Measurements from ENCODE around the gene UPK3A. TPM values are rescaled to one million over a fixed set of nuclear protein-coding genes. Genes with fewer than 3 reads are reported as not detected.

Gene UPK3A
- total and polyA plus RNA-seq, 2 of the 13 experiments (the other 11 are each of a cell fraction or from before 2014, with no cell fraction given), result 10.5 to 13.8 TPM

DNA sequence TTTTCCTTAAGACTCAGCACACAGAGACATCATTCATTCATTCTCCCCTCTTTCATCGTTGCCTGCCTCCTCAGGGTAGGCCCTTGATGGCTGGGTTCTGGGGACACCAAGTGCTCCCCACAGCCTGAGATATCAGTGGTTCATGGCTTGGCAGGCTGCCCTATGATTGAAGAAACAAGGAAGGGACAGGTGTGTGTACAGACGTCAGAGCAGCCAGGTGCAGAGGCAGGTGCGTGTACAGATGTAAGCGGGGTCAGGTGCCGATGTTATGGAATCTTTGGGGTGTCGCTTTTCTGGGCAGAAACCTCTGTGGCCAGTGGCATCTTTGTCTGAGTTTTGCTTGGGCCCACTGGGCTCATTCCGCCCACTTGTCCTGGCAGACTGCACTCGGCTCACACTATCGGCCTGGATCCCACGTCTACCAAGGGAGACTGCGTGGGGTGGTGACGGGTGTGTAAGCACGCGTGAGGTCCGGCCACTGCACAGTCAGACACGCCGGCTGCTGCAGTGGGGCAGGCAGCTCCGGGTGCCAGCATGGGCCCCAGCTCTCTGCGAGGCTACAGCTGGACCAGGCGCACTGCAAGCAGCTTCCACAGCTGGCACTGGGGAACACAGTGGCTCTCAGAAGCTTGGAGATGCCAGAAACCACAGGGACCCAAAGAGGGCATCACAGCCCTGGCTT is 23.2 kb upstream of the UPK3A start:
- ChIA-PET POLR2A (interaction anchor here (1.9 to 2.0 kb wide), 2 partner anchors 11 to 15 kb away, joined by 7 to 9 read pairs; no protein-coding TSS in a partner anchor), CTCF (ENCODE audit: low intra/inter-chr PET ratio, low total read pairs) (no interaction called here)
- Histone ChIP-seq H3K36me3 (replicated peaks in 1 of 2; ENCODE audit: control insufficient read depth in 1 of 2, insufficient read depth in 2 of 2, low read length in 2 of 2) (no peaks in the 10 kb centered on the region), H3K4me3 (replicated peaks in 1 of 3; ENCODE audit: insufficient read depth in 1 of 3, low read depth in 2 of 3, low read length in 3 of 3) (0 out of 6 replicates have a peak overlapping the region, but pooled peaks of 1 of the 3 experiments have one; percentile 26), H3K4me1 (ENCODE audit: insufficient read depth, low read length) (peaks cover 46% of the 10 kb centered on the region), H3K9me3 (ENCODE audit: low read length) (no peaks in the 10 kb centered on the region), H3K4me2 (ENCODE audit: low read depth, low read length) (peak overlapping the region; percentile 33; the same call in 1 of the 2 replicates), H4K20me1 (ENCODE audit: insufficient read depth, low read length) (no peaks in the 10 kb centered on the region), H3K9ac (ENCODE audit: insufficient read depth, low read depth, low read length) (no peak overlapping the region), H3K79me2 (ENCODE audit: insufficient read depth, low read length) (no peaks in the 10 kb centered on the region), H2AFZ (ENCODE audit: low read length) (no peak overlapping the region), H3K27me3 (ENCODE audit: control insufficient read depth in 1 of 2, insufficient read depth in 2 of 2, low read length in 2 of 2) (peaks cover 7 to 18% of the 10 kb centered on the region in 2 experiments; a peak in 4 of 5 replicates), H3K27ac (ENCODE audit: extremely low read length, insufficient read depth, low read length) (no peak overlapping the region)
- TF ChIP-seq ZNF766 (CRISPR knock-in tag; IDR thresholded peaks at IDR 0.05; ENCODE audit: borderline replicate concordance), result no peak
- no peak for TF ChIP-seq ZNF841 (CRISPR knock-in tag; IDR thresholded peaks at IDR 0.05; ENCODE audit: borderline replicate concordance)
- no peak for TF ChIP-seq ATAD3A (CRISPR knock-in tag; IDR thresholded peaks at IDR 0.05)
- TF ChIP-seq ZNF672 (CRISPR knock-in tag; IDR thresholded peaks at IDR 0.05), result no peak
- no peak for TF ChIP-seq SMAD3 (CRISPR knock-in tag; IDR thresholded peaks at IDR 0.05)
- DNase-seq (ENCODE audit: low spot score) (no peak), FAIRE-seq (no peak), ATAC-seq (no peak)
- intact Hi-C loops (cut with micrococcal nuclease; ENCODE audit: unreplicated experiment), result loop anchor here (2.0 to 10.0 kb wide), 5 partner anchors 15 to 293 kb away; no protein-coding TSS in a partner anchor
- in situ Hi-C loops (cut with HindIII; ENCODE audit: extremely low pct_ligation_motif_present, low pct_unique_long_range_greater_than_20kb), result loop anchor here (5.0 kb wide), 1 partner anchor 159 kb away; no protein-coding TSS in a partner anchor
- BruUV-seq (replicated peaks), result no TSS peak
- 67% methylated on average over 17 of the region's 20 CpGs for WGBS (ENCODE audit: low lambda C conversion rate)

DNA sequence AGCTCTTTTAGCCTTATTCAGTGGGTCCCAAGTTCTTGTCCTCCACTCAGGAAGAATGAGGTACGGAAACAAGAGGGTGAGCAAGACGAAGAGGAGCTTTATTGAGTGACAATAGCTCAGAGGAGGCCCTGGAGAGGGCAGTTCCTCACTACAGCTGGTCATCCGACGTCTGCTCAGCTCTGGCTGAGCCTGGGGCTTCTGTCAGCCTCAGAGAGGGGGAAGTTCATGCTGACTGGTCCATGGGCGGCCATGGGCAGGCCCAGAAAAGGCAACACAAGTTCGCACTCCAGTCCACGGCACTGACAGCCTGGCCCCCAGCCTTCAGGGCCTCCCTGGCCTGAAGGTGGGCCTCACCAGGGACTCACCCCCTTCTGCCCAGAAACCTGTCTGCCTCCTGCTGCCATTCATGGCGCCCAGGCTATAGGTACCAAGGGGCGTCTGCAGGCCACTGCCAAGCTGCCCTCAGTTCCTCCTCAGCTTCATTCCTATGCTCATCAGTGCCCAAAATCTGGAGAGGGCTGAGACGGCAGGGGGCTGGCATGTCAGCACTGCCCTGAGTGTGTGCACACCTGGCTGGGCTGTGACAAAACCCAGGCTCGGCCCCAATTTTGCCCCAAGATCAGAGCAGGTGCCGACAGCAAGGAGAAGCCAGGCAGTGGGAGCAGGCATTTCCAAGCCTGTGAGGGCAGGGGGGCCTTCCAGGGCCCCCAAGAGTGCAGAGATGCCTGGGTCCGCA is 22.4 kb upstream of the UPK3A start:
- H3K4me1 ChIP-seq (ENCODE audit: insufficient read depth, low read length), result peaks cover 46% of the 10 kb centered on the region
- TF ChIP-seq RFXANK (CRISPR knock-in tag; IDR thresholded peaks at IDR 0.05), result no peak
- TF ChIP-seq KDM1A (CRISPR knock-in tag; IDR thresholded peaks at IDR 0.05), result no peak
- TF ChIP-seq FIP1L1 (IDR thresholded peaks at IDR 0.05; ENCODE audit: borderline replicate concordance, insufficient read depth, low read depth, low read length), result no peak
- TF ChIP-seq, protein P1, sequence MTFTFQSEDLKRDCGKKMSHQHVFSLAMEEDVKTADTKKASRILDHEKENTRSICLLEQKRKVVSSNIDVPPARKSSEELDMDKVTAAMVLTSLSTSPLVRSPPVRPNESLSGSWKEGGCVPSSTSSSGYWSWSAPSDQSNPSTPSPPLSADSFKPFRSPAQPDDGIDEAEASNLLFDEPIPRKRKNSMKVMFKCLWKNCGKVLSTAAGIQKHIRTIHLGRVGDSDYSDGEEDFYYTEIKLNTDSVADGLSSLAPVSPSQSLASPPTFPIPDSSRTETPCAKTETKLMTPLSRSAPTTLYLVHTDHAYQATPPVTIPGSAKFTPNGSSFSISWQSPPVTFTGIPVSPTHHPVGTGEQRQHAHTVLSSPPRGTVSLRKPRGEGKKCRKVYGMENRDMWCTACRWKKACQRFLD (CRISPR knock-in tag; IDR thresholded peaks at IDR 0.05; ENCODE audit: borderline replicate concordance), result no peak
- TF ChIP-seq MED1 (CRISPR knock-in tag; IDR thresholded peaks at IDR 0.05), result no peak
- TF ChIP-seq, protein P2, sequence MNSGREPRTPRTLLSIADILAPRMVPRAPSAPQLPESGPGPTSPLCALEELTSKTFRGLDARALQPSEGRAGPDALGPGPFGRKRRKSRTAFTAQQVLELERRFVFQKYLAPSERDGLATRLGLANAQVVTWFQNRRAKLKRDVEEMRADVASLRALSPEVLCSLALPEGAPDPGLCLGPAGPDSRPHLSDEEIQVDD (CRISPR knock-in tag; IDR thresholded peaks at IDR 0.05; ENCODE audit: borderline replicate concordance), result no peak
- TF ChIP-seq PRMT3 (CRISPR knock-in tag; IDR thresholded peaks at IDR 0.05; ENCODE audit: borderline replicate concordance, low read depth), result no peak
- TF ChIP-seq MAZ (IDR thresholded peaks at IDR 0.05; ENCODE audit: borderline replicate concordance, low read depth, low read length), result no peak
- no peak for TF ChIP-seq MAZ (CRISPR knock-in tag; IDR thresholded peaks at IDR 0.05; ENCODE audit: low read depth)
- 30% methylated on average over 9 of the region's 13 CpGs for WGBS (ENCODE audit: low lambda C conversion rate)
- CTCF ChIA-PET (ENCODE audit: low intra/inter-chr PET ratio, low total read pairs), result no interaction called here
- ATAC-seq (peak; percentile 34), FAIRE-seq (no peak), DNase-seq (ENCODE audit: low spot score) (no peak)
- peak overlapping the region; percentile 33 for H3K4me2 ChIP-seq (ENCODE audit: low read depth, low read length)
- no peaks in the 10 kb centered on the region for H3K9me3 ChIP-seq (ENCODE audit: low read length)
- H3K27me3 ChIP-seq (ENCODE audit: control insufficient read depth in 1 of 2, insufficient read depth in 2 of 2, low read length in 2 of 2), result peaks cover 7 to 18% of the 10 kb centered on the region in 2 experiments; a peak in 4 of 5 replicates
- no peaks in the 10 kb centered on the region for H3K79me2 ChIP-seq (ENCODE audit: insufficient read depth, low read length)
- in situ Hi-C loops (cut with HindIII; ENCODE audit: extremely low pct_ligation_motif_present, low pct_unique_long_range_greater_than_20kb), result loop anchor here (5.0 kb wide), 1 partner anchor 160 kb away; no protein-coding TSS in a partner anchor
- H3K36me3 ChIP-seq (replicated peaks in 1 of 2; ENCODE audit: control insufficient read depth in 1 of 2, insufficient read depth in 2 of 2, low read length in 2 of 2), result no peaks in the 10 kb centered on the region
- POLR2A ChIA-PET, result interaction anchor here (1.1 to 2.0 kb wide), 3 partner anchors 10 to 17 kb away, joined by 3 to 9 read pairs (median 7); no protein-coding TSS in a partner anchor
- H4K20me1 ChIP-seq (ENCODE audit: insufficient read depth, low read length), result no peaks in the 10 kb centered on the region
- H3K27ac ChIP-seq (ENCODE audit: extremely low read length, insufficient read depth, low read length), result no peak overlapping the region
- no peak overlapping the region for H3K9ac ChIP-seq (ENCODE audit: insufficient read depth, low read depth, low read length)
- intact Hi-C loops (cut with micrococcal nuclease; ENCODE audit: unreplicated experiment), result loop anchor here (2.0 to 10.0 kb wide), 5 partner anchors 16 to 292 kb away; no protein-coding TSS in a partner anchor
- H3K4me3 ChIP-seq (replicated peaks in 1 of 3; ENCODE audit: insufficient read depth in 1 of 3, low read depth in 2 of 3, low read length in 3 of 3), result peak overlapping the region in 1 of 3 experiments; percentile 26; a peak in 2 of 6 replicates
- peak overlapping the region; percentile 50 for H2AFZ ChIP-seq (ENCODE audit: low read length)
- BruUV-seq (replicated peaks), result no TSS peak
